GM19467 (cell line): ENCODE data around the gene ZNF565.
"Not testable (repeated sequence)": the region's sequence is repeated elsewhere in the genome, so short reads cannot be mapped to it uniquely, and the experiment has no call there.

ENCODE experiments used
- ATAC-seq: cut with Tn5 transposase; IDR thresholded peaks from one replicate; pipeline ENCODE4 v1.9.1; 2021; ENCODE audit warnings: mild to moderate bottlenecking, moderate library complexity; ENCODE audit not compliant: unreplicated experiment

Gene ZNF565

DNA sequence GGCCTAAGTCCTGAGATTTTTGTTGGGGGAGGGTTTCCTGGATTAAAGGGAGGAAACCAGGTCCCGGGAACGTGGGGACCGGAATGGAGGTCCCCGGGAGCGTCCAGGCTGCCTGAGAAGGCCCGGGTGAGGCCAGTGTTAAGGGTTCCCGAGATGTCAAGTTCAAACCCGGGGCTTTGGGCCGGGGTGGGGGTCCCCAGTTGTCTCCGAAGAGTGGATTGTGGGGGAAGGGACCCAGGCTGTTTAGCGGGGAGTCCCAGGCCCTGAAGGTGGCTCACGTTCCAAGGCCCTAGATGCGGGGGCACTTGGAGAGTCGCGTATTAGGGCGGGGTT is 62.5 kb downstream of the ZNF565 start:
- no peak for ATAC-seq

DNA sequence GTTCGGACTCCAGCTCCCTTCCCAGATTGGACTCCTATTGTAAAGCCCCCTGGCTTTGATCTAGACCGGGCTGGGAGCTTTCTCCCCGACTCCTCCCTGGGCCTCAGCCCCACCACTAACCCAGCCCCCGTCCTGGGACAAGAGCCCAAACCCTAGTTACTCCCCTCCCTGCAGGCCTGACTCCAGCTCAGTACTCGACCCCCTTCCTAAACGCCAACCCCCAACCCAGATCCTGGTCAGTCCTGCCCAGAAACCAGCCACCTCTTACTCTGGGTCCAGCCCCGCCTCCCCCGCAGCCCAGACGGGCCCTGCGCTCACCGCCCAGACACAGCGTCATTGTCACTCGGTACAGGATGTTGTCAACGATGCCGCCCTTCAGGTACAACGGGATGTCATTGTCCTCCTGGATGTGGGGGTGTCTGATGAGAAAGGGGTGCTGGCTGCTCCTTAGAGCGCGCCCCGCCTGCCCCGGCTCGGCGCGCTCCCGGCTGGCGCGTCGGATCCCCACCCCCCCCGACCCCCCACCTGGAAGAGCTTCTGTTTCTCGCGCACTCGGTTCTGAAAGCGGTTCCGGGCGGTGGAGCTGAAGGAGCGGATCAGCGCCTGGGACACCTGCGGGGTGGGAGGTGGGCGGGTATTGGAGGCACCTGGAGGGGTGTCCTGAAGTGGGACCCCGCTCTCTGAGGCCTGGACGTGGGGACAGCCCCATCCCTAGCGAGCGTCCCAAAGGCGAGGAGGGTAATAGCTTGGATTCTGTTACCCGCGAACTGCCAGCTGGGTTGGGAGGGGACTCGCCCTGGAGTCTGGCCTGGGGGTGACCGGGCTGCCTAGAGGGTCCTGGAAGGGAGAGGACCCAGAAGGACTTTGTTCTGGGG is 63.1 kb downstream of the ZNF565 start:
- ATAC-seq: no peak

DNA sequence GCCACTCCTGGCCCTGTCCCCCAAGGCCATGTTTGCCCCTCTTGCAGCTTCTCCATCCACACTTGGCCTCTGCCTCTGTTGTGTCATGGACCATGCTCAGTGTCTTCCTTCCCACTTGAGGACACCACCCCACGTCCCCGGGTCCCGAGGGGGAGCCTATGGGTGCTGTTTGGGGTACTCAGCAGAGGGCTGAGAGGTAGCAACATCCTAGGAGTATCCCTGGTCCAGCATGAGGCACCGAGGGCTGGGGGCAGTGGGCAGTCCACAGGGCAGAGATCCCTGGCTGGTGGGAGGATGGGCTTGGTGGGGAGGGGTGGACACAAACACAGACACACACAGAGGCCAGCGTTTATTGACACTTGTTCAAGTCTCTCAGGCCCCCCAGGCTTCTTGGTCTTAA is 63.9 kb downstream of the ZNF565 start:
- ATAC-seq: no peak

DNA sequence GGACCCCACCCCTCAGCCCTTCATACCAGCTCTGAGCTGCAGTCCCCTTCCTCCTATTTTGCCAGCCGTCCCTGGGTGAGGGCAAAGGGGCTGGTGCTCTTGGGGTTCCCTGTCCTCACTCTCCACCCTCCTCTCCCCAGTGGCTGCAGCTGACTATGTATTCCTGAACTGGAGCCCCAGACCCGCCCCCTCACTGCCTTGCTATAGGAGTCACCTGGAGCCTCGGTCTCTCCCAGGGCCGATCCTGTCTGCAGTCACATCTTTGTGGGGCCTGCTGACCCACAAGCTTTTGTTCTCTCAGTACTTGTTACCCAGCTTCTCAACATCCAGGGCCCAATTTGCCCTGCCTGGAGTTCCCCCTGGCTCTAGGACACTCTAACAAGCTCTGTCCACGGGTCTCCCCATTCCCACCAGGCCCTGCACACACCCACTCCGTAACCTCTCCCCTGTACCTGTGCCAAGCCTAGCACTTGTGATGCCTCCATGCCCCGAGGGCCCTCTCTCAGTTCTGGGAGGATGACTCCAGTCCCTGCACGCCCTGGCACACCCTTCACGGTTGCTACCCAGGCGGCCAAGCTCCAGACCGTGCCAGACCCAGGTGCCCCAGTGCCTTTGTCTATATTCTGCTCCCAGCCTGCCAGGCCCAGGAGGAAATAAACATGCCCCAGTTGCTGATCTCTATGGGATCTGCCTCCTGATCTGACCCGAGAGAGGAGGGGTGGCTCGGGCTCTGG is 64.6 kb downstream of the ZNF565 start:
- no peak for ATAC-seq

DNA sequence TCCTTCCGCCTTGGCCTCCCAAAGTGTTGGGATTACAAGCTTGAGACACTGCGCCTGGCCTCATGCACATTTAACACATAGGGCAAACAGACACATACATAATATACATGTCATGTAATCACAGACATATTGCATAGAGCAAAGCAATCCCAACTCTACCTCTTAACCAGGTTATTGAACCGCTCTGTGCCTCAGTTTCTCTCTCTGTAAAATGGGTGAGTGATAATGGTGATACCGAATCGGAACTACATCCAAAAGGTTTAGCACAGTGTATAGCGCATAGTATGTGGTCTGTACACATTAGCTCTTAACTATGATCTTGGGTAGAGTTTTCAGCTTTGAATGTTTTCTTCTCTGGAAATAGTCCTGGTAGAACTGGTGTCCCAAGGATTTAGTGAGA is 69.8 kb downstream of the ZNF565 start:
- ATAC-seq: no peak

DNA sequence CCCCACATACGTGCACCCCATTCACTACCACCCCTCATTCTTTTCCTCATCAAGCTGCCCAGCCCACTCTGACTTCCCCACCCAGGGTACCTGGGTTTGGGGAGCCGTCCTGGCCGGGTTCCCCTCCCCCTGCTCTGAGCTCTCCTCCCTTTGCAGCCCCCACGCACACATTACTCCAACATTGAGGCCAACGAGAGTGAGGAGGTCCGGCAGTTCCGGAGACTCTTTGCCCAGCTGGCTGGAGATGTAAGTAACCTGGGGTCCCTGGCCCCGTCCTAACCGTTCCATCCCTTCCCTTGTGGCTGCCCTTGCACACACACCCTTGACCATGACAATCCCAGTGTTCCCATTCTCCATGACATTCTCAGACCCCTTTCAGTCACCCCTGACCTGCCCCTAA is 72.0 kb downstream of the ZNF565 start:
- ATAC-seq: no peak

DNA sequence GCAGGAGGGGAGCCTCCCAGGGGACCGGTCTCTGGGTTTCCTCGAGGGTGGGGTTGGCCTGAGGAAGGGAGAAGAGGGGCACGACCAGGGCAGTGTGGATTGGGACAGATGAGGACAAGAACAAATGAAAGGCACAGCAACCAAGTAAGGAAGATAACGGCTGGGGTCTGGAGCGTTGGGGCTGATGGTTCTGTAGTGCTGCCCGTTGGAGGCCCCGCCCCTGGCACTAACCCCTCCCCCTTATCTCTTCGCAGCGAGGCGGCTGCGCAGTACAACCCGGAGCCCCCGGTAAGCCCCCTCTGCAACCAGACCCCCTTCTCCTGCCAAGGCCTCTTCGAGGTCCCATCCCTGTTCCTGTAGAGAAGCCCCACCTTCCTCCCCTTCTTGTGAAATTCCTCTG is 72.4 kb downstream of the ZNF565 start:
- ATAC-seq: no peak

DNA sequence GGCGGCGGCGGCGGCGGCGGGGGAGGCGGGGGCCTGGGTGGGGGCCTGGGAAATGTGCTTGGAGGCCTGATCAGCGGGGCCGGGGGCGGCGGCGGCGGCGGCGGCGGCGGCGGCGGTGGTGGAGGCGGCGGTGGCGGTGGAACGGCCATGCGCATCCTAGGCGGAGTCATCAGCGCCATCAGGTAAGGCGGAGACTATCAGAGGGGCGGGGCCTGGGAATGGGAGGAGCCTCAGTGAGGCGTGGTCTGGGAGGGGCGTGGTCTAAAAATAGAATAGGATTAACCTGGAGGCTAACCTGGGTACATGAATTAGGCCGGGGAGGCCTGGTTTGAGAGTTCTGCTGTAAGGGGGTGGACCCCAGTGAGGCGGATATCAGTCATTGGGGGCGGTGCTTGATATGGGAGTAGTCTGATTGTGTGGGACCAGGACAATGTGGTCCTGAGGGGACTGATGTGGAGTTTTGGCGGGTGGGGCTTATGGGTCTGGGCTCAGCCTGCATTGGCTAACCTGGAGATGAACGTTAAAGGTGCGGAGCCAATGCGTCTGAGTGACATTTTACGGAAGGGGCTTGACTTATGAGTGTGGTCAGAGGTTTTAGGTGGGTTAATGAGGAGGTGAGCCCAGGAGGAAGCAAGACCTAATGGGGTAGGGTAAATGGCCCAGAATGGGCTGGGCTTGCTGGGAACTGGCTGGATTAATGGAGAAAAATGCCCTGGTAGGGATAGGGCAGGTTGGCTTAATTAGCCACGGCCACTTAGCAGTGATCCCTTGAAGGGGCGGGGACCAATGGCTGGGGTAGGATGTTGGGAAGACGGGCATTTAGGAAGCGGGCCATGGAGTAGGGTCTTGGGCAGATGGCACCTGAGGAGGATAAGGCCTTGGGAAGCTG is 73.2 kb downstream of the ZNF565 start:
- peak; percentile 40 for ATAC-seq

DNA sequence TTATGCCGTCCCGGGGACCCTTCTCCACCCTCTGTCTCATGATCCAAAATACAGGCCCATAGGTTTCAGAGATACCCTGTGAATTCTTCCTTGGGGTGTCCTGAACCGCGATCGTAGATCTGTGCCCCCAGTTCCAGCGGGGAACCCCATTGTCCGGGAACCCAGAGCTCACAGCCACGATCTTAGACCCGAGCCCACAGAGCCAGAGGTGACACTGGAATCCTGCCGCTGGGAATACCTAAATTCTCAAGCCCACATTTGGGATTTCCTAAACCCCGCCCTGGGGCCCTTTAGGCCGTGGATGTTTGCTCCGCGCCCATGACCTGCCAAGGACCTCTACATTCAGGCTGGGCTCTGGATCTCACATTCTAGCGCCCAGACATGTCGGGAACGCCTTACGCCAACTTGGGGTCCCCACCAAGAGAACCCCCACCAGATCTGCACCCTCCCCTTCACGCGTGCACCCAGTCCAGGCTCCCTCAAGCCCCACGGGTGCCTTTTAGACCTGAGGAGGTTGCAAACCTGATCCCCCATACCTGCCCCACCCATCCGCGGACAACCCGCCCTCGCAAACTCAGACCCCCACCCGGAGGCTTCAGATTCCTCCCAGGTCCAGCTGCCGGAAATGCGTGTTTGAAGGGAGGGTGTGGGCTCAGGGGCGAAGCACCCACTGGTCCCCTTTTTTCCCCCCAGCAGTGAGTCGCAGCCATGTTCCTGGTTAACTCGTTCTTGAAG is 74.0 kb downstream of the ZNF565 start:
- no peak for ATAC-seq

DNA sequence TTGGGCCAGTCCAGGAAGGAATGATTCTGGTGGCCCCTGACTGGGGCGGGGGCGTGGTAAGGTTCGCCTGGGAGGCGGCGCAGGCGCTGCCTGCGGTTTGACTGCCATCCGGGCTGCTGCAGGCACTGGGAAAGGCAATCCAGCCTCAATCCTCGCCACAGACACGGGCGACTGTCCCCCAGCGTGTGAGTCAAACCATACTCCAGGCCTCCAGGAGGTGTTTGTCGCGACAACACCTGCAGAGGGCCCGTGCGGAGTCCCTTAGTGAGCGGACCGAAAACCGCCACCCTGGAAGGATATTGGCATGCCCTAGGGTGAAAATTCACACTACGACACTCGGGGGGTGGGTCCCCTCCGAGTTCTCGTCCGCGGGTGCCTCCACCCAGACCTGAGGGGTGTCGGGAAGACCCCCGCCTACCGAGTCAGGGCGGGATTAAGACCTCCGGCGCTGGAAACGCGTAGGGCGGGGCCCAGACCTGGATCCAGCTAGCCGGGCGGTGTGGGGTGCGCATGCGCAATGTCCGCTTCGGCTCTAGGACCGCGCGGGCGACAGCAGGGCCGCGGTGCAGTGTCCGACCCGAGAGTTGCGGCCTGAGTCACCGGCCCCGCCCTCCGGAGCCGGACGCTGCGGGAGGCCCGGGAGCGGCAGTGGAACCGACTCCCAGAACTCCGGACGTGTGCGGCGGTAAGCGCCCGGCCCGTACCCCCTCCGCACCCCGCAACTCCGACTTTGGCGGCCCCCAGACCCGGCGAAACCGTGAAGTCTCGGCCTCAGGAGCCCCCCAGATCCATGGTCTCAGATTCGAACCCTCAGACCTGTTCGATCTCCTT is 74.8 kb downstream of the ZNF565 start, which contains the start of gene CAPNS1:
Gene CAPNS1 (plus strand): TSS at position 594 of the 831 bp plus-strand sequence. CDS start 946 bp downstream, outside the sequence.
- ATAC-seq: peak; percentile 80

DNA sequence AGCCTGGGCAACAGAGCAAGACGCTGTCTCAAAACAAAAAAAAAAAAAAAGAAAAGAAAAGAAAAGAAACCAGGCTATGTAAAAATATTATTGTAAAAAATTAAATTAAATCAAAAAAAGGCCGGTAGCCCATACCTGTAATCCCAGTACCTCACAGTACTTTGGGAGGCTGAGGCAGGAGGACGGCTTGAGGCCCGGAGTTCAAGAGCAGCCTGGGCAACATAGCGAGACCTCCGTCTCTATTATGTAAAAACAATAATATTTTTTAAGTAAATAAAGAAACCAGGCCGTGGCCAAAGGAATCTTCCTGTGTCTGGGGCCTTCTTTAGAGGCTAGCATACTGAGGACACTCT is 75.4 kb downstream of the ZNF565 start:
- no peak for ATAC-seq

DNA sequence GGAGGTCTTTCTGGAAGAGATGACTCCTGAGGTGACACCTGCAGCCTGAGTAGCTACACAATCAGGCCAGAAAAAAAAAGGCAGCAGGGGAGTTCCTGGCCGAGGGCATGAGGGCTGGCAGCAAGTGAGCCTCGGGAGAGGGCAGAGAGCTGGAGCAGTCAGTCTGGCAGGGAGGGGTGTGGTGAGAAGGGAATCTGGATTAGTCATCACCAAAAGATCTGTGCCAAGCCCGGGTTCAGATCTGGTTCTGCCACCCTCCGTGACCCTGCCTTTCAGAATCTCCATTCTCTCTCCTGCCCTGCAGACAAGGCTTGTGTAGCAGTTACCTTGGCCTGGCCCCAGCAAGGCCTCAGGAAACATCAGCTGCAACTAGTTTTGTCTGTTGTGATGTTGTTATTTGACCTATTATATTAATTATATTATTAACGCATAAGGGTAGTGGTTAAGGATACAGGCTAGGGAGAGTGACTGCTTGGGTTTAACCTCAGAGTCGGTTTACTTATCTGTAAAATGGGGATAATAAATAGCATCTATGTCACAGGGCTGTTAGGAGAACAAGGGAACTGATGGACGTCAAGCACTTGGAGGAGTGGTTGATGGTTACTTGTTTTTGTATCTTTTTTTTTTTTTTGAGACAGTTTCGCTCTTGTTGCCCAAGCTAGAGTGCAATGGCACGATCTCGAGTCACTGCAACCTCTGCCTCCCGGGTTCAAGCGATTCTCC is 77.3 kb downstream of the ZNF565 start:
- no peak for ATAC-seq

DNA sequence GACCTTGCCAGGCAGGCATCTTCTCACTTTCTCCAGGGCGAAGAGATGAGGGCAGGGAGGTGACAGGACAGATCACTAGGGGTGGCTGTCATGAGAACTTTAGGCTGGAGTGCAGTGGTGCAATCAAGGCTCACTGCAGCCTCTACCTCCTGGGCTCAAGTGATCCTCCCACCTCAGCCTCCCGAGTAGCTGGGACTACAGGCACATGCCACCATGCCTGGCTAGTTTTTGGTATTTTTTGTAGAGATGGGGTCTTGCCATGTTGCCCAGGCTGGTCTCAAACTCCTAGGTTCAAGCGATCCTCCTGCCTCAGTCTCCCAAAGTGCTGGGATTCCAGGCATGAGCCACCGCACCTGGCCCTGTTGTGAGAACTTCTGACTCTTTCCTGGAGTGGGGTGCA is 79.6 kb downstream of the ZNF565 start:
- not testable (repeated sequence) for ATAC-seq
